T47D (cell line): ENCODE measurements around the gene CCDC47.
A peak's percentile ranks its signal among the peaks of the same experiment; 100 is the strongest.

Source experiments
- DNase-seq, 2 experiments: peaks; one replicate each; pipeline versions ENCODE4 v3.0.0 to v3.0.0-alpha.2; 2011 to 2012; ENCODE audit warnings: low read depth in 1 of 2, low spot score in 1 of 2
- JUND ChIP-seq: IDR thresholded peaks from 2 replicates; pipeline ENCODE4 v1.6.1; 2012; ENCODE audit warnings: low read depth
- in situ Hi-C: cut with HindIII; loops from 2 replicates; pipeline ENCODE4 v1.10.0; 2016; ENCODE audit warnings: low sequenced_read_pairs, low pct_unique_long_range_greater_than_20kb

CCDC47 gene

GRCh38 chr17:63774141-63774968, 958 bp upstream of the CCDC47 start, which contains the start of gene DDX42:
Gene DDX42 (plus strand): TSS chr17:63774170. CDS start chr17:63787050, 12,880 bp downstream.
- no peak for TF ChIP-seq JUND
- DNase-seq, result peak in 1 of 2 experiments; percentile 66
- in situ Hi-C loops, result no loop called here

- in situ Hi-C loops, result no loop called here
- DNase-seq, result peak in 1 of 2 experiments; percentile 39
- TF ChIP-seq JUND, result no peak
Measured at GRCh38 chr17:63772801-63773271, 561 bp downstream of the CCDC47 start.

- in situ Hi-C loops, result no loop called here
- no peak for TF ChIP-seq JUND
- no peak for DNase-seq
Measured at GRCh38 chr17:63768433-63768832, 5.0 kb downstream of the CCDC47 start.

- no peak for DNase-seq
- TF ChIP-seq JUND, result no peak
- in situ Hi-C loops, result no loop called here
Measured at GRCh38 chr17:63766754-63767153, 6.6 kb downstream of the CCDC47 start.

- in situ Hi-C loops, result no loop called here
- TF ChIP-seq JUND, result no peak
- no peak for DNase-seq
Measured at GRCh38 chr17:63764716-63765115, 8.7 kb downstream of the CCDC47 start.

- in situ Hi-C loops, result no loop called here
- no peak for DNase-seq
- TF ChIP-seq JUND, result no peak
Measured at GRCh38 chr17:63762161-63763078, 11.0 kb downstream of the CCDC47 start.

DNA sequence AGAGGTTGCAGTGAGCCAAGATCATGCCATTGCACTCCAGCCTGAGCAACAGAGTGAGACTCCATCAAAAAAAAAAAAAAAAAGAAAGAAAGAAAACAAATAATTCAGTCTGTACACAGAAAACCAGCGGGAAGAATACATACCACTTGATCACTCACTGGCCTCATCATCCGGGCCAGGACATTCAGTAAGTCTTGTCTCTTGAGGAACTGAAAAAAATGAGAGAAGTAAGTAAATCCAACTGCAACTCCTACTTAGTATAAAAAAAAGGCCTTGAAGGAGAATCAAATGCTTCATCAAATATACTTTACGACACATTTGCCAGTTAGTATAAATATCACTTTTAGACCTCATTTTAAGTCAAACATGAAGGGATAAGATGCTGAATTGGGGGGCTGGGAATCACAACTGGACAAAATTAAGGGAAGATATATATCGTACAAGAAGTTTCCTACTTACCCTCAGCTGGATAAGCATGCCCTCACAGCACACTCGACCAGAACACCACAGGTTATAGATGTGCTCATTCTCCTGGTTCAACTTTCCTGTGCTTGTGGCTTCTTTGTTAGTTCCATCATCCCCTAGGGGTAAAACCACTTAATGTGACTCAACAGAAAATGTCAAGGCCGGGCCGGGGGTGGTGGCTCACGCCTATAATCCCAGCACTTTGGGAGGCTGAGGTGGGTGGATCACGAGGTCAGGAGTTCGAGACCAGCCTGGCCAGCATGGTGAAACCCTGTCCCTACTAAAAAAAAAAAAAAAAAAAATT, 12.4 kb downstream of the CCDC47 start:
- TF ChIP-seq JUND, result no peak
- no peak for DNase-seq
- in situ Hi-C loops, result no loop called here

DNA sequence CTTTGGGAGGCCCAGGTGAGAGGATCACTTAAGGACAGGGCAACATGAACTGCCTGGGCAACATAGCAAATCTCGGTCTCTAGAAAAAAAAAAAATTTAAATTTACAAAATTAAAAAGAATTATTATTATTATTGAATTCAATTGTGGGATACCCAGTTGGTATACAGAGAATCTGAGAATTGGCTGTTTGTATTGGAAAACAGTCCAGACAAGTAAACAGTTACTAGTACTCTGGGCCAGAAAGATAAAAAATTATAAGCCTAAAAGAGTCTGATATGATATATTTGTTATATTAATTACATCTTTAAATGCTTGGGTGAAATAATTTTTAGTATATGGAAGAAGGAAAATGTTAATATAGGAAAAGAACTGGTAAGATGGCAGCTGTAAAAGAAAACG, 15.0 kb downstream of the CCDC47 start:
- TF ChIP-seq JUND, result no peak
- in situ Hi-C loops, result no loop called here
- DNase-seq, result no peak

DNA sequence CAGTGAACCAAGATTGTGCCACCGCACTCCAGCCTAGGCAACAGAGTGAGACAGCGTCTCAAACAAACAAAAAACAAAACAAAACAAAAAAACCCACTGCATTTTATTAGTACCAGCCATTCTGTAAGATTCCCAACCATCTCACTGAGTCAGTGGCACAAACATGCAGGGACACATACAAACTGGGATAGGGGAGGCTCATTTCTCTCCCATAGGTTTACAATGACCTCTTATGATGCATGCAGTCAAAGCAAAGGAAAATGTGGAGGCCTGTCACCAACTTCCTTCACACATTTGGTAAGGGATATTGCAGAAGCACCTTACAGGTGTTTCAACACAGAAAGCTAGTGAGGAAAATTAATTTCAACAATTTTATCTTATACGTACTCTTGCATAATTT, 19.4 kb downstream of the CCDC47 start:
- TF ChIP-seq JUND, result no peak
- DNase-seq, result no peak
- in situ Hi-C loops, result no loop called here

DNA sequence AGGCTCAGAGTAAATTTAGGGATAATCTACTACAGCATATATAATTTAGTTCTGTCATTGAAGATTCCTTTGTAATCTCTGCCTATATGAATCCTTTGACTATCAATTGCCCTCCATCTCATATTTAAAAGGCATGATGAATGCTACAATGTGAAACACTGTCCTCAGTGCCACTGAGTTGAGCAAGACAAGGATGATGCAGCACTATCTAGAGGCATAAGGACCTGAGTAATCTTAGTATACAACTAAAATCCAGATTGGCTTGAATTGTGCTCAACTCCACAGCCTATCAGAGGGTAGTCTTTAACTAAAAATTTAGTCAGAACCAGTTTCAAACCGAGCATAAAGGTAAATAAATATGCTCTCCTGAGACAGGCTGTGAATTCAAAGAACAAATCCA, 20.2 kb downstream of the CCDC47 start:
- in situ Hi-C loops, result no loop called here
- DNase-seq, result no peak
- no peak for TF ChIP-seq JUND

GRCh38 chr17:63752707-63753106, 20.7 kb downstream of the CCDC47 start:
- in situ Hi-C loops, result no loop called here
- TF ChIP-seq JUND, result peak; percentile 89
- peak in 1 of 2 experiments; percentile 73 for DNase-seq

DNA sequence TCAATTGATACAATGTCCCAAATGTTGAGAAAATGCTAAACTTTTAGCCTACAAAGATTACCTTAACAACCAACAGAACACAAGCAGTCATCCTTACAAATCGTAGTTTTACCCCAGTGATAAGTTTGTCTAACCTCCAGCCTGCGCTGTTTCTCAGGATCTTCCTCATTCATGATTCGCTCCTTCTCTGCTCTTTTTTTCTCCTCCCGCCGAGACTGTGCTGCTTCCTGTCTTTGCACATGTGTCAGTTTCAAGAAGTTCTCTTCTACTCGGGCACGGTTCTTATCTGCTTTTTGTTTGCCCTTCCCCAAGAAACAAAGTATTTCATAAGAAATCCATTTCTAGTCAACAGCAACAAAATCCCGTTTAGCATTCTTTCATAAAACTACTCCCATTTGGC, 21.6 kb downstream of the CCDC47 start:
- TF ChIP-seq JUND, result no peak
- in situ Hi-C loops, result no loop called here

More for the DNA sequence above, 21.6 kb downstream of the CCDC47 start:
- no peak for DNase-seq
